SK-N-SH (cell line): ENCODE data around the gene HDAC11.

ENCODE experiments used
- ELF1 ChIP-seq: IDR thresholded peaks from 2 replicates; pipeline ENCODE4 v1.4.0; 2012
- EP300 ChIP-seq, 2 experiments: IDR thresholded peaks; 2 replicates each; pipeline versions ENCODE4 v1.4.0 to v1.6.1; 2012; ENCODE audit warnings: borderline replicate concordance in 1 of 2, low read depth in 1 of 2, low read length in 1 of 2
- EZH2phosphoT487 ChIP-seq: fragments of 200-600 bp; sonication (generic); IDR thresholded peaks from 2 replicates; pipeline ENCODE4 v1.6.1; 2017; ENCODE audit warnings: low read depth, mixed run types, mild to moderate bottlenecking, antibody characterized with exemption, moderate library complexity, borderline replicate concordance
- FOXM1 ChIP-seq: IDR thresholded peaks from 2 replicates; pipeline ENCODE4 v1.4.0; 2012; ENCODE audit warnings: low read depth, mild to moderate bottlenecking
- GABPA ChIP-seq: IDR thresholded peaks from 2 replicates; pipeline ENCODE4 v1.4.0; 2012; ENCODE audit warnings: low read depth, mild to moderate bottlenecking
- NFIC ChIP-seq: IDR thresholded peaks from 2 replicates; pipeline ENCODE4 v1.4.0; 2012; ENCODE audit warnings: borderline replicate concordance
- RAD21 ChIP-seq: IDR thresholded peaks from 2 replicates; pipeline ENCODE4 v1.6.1; 2012; ENCODE audit warnings: mild to moderate bottlenecking, low read length
- RCOR1 ChIP-seq: fragments of 150-350 bp; IDR thresholded peaks from 2 replicates; pipeline ENCODE4 v1.6.1; 2017; ENCODE audit warnings: antibody characterized with exemption, low read length
- REST ChIP-seq: IDR thresholded peaks from 2 replicates; pipeline ENCODE4 v1.6.1; 2012; ENCODE audit warnings: mild to moderate bottlenecking, low read depth, low read length, moderate library complexity
- RFX5 ChIP-seq: IDR thresholded peaks from 2 replicates; pipeline ENCODE4 v1.6.1; 2012; ENCODE audit warnings: mild to moderate bottlenecking, improper control_type of control experiment, low read length
- RXRA ChIP-seq: IDR thresholded peaks from 2 replicates; pipeline ENCODE4 v1.4.0; 2012; ENCODE audit warnings: low read depth, mild to moderate bottlenecking, borderline replicate concordance
- YY1 ChIP-seq: IDR thresholded peaks from 2 replicates; pipeline ENCODE4 v1.4.0; 2012; ENCODE audit warnings: low read depth, mild to moderate bottlenecking
- TF ChIP-seq, protein P1 (sequence below): fragments of 200-600 bp; sonication (generic); IDR thresholded peaks from 2 replicates; pipeline ENCODE4 v1.6.1; 2017; ENCODE audit warnings: antibody characterized with exemption, mild to moderate bottlenecking, moderate library complexity
- TF ChIP-seq, protein P2 (sequence below): IDR thresholded peaks from 2 replicates; pipeline ENCODE4 v1.4.0; 2012; ENCODE audit warnings: low read depth, borderline replicate concordance

GRCh38 chr3:13513051-13513912, 33.2 kb downstream of the HDAC11 start:
- TF ChIP-seq RFX5 (no peak), ELF1 (no peak), RCOR1 (no peak), FOXM1 (no peak), EP300 (IDR thresholded peaks at IDR 0.05; ENCODE audit: borderline replicate concordance in 1 of 2, low read depth in 1 of 2, low read length in 1 of 2) (0 out of 4 replicates have a peak, but pooled peaks of 1 of the 2 experiments have one; percentile 15), GABPA (no peak), EZH2phosphoT487 (no peak), NFIC (no peak), REST (no peak), RAD21 (no peak), YY1 (no peak), RXRA (no peak)
- TF ChIP-seq, protein P1, sequence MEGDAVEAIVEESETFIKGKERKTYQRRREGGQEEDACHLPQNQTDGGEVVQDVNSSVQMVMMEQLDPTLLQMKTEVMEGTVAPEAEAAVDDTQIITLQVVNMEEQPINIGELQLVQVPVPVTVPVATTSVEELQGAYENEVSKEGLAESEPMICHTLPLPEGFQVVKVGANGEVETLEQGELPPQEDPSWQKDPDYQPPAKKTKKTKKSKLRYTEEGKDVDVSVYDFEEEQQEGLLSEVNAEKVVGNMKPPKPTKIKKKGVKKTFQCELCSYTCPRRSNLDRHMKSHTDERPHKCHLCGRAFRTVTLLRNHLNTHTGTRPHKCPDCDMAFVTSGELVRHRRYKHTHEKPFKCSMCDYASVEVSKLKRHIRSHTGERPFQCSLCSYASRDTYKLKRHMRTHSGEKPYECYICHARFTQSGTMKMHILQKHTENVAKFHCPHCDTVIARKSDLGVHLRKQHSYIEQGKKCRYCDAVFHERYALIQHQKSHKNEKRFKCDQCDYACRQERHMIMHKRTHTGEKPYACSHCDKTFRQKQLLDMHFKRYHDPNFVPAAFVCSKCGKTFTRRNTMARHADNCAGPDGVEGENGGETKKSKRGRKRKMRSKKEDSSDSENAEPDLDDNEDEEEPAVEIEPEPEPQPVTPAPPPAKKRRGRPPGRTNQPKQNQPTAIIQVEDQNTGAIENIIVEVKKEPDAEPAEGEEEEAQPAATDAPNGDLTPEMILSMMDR = no peak
- TF ChIP-seq, protein P2, sequence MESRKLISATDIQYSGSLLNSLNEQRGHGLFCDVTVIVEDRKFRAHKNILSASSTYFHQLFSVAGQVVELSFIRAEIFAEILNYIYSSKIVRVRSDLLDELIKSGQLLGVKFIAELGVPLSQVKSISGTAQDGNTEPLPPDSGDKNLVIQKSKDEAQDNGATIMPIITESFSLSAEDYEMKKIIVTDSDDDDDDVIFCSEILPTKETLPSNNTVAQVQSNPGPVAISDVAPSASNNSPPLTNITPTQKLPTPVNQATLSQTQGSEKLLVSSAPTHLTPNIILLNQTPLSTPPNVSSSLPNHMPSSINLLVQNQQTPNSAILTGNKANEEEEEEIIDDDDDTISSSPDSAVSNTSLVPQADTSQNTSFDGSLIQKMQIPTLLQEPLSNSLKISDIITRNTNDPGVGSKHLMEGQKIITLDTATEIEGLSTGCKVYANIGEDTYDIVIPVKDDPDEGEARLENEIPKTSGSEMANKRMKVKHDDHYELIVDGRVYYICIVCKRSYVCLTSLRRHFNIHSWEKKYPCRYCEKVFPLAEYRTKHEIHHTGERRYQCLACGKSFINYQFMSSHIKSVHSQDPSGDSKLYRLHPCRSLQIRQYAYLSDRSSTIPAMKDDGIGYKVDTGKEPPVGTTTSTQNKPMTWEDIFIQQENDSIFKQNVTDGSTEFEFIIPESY = no peak
